ENCODE data around the gene CDKAL1.
A peak's percentile ranks its signal among the peaks of the same experiment; 100 is the strongest.

Gene CDKAL1

GRCh38 chr6:20976391-20976918, 442.2 kb downstream of the CDKAL1 start (continued):
- no peak for TF ChIP-seq POU6F1 (CRISPR knock-in tag; IDR thresholded peaks at IDR 0.05; ENCODE audit: borderline replicate concordance, low read depth)

- peak; percentile 73 for ATAC-seq
- TF ChIP-seq ESRRG (CRISPR knock-in tag; IDR thresholded peaks at IDR 0.05) (no peak), BACH2 (CRISPR knock-in tag; IDR thresholded peaks at IDR 0.05; ENCODE audit: borderline replicate concordance) (no peak)
Observed at GRCh38 chr6:20978151-20978614, 443.9 kb downstream of the CDKAL1 start.

- no peak for ATAC-seq
- TF ChIP-seq ESRRG (CRISPR knock-in tag; IDR thresholded peaks at IDR 0.05) (no peak), CSDC2 (CRISPR knock-in tag; IDR thresholded peaks at IDR 0.05) (no peak), ZFP30 (CRISPR knock-in tag; IDR thresholded peaks at IDR 0.05) (no peak), RARB (CRISPR knock-in tag; IDR thresholded peaks at IDR 0.05) (no peak), ZC3H10 (CRISPR knock-in tag; IDR thresholded peaks at IDR 0.05) (no peak), OSR1 (CRISPR knock-in tag; IDR thresholded peaks at IDR 0.05) (no peak), TOX (CRISPR knock-in tag; IDR thresholded peaks at IDR 0.05; ENCODE audit: borderline replicate concordance) (no peak), TCF4 (CRISPR knock-in tag; IDR thresholded peaks at IDR 0.05; ENCODE audit: borderline replicate concordance) (no peak)
Observed at GRCh38 chr6:20979076-20979475, 444.8 kb downstream of the CDKAL1 start.

GRCh38 chr6:20983961-20984360, 449.7 kb downstream of the CDKAL1 start:
- TF ChIP-seq ZFP30 (CRISPR knock-in tag; IDR thresholded peaks at IDR 0.05), result no peak
- no peak for TF ChIP-seq ISL1 (CRISPR knock-in tag; IDR thresholded peaks at IDR 0.05)
- TF ChIP-seq BACH2 (CRISPR knock-in tag; IDR thresholded peaks at IDR 0.05; ENCODE audit: borderline replicate concordance), result no peak
- TF ChIP-seq CREB5 (CRISPR knock-in tag; IDR thresholded peaks at IDR 0.05; ENCODE audit: low read depth), result no peak
- TF ChIP-seq CSDC2 (CRISPR knock-in tag; IDR thresholded peaks at IDR 0.05), result no peak
- TF ChIP-seq CSRNP3 (CRISPR knock-in tag; IDR thresholded peaks at IDR 0.05), result no peak
- TF ChIP-seq ZC3H10 (CRISPR knock-in tag; IDR thresholded peaks at IDR 0.05), result no peak
- no peak for TF ChIP-seq OSR1 (CRISPR knock-in tag; IDR thresholded peaks at IDR 0.05)
- TF ChIP-seq ZNF70 (CRISPR knock-in tag; IDR thresholded peaks at IDR 0.05), result no peak
- ATAC-seq, result no peak

- TF ChIP-seq ZNF8 (CRISPR knock-in tag; IDR thresholded peaks at IDR 0.05), result no peak
- TF ChIP-seq ARNTL (CRISPR knock-in tag; IDR thresholded peaks at IDR 0.05; ENCODE audit: borderline replicate concordance, low read depth), result no peak
- no peak for TF ChIP-seq ZFP3 (CRISPR knock-in tag; IDR thresholded peaks at IDR 0.05)
- no peak for TF ChIP-seq ZC3H10 (CRISPR knock-in tag; IDR thresholded peaks at IDR 0.05)
- no peak for TF ChIP-seq ESRRG (CRISPR knock-in tag; IDR thresholded peaks at IDR 0.05)
- no peak for ATAC-seq
Observed at GRCh38 chr6:20985821-20986220, 451.6 kb downstream of the CDKAL1 start.

GRCh38 chr6:20991910-20992309, 457.7 kb downstream of the CDKAL1 start:
- ATAC-seq, result no peak
- no peak for TF ChIP-seq ZNF70 (CRISPR knock-in tag; IDR thresholded peaks at IDR 0.05)
- TF ChIP-seq CSRNP3 (CRISPR knock-in tag; IDR thresholded peaks at IDR 0.05), result no peak
- no peak for TF ChIP-seq ZNF8 (CRISPR knock-in tag; IDR thresholded peaks at IDR 0.05)
- no peak for TF ChIP-seq ZFP30 (CRISPR knock-in tag; IDR thresholded peaks at IDR 0.05)
- no peak for TF ChIP-seq ARNTL (CRISPR knock-in tag; IDR thresholded peaks at IDR 0.05; ENCODE audit: borderline replicate concordance, low read depth)
- TF ChIP-seq TCF4 (CRISPR knock-in tag; IDR thresholded peaks at IDR 0.05; ENCODE audit: borderline replicate concordance), result no peak
- no peak for TF ChIP-seq PATZ1 (CRISPR knock-in tag; IDR thresholded peaks at IDR 0.05; ENCODE audit: borderline replicate concordance)
- TF ChIP-seq ZFP3 (CRISPR knock-in tag; IDR thresholded peaks at IDR 0.05), result no peak
- TF ChIP-seq ZC3H10 (CRISPR knock-in tag; IDR thresholded peaks at IDR 0.05), result no peak
- TF ChIP-seq BACH2 (CRISPR knock-in tag; IDR thresholded peaks at IDR 0.05; ENCODE audit: borderline replicate concordance), result no peak
- no peak for TF ChIP-seq ISL1 (CRISPR knock-in tag; IDR thresholded peaks at IDR 0.05)
- TF ChIP-seq TOX (CRISPR knock-in tag; IDR thresholded peaks at IDR 0.05; ENCODE audit: borderline replicate concordance), result no peak
- TF ChIP-seq PPARA (CRISPR knock-in tag; IDR thresholded peaks at IDR 0.05; ENCODE audit: borderline replicate concordance), result no peak
- TF ChIP-seq GLIS3 (CRISPR knock-in tag; IDR thresholded peaks at IDR 0.05), result no peak
- TF ChIP-seq OSR1 (CRISPR knock-in tag; IDR thresholded peaks at IDR 0.05), result no peak
- TF ChIP-seq POU6F1 (CRISPR knock-in tag; IDR thresholded peaks at IDR 0.05; ENCODE audit: borderline replicate concordance, low read depth), result no peak
- no peak for TF ChIP-seq CSDC2 (CRISPR knock-in tag; IDR thresholded peaks at IDR 0.05)

Data from SK-N-SH treated with all-trans-retinoic acid at 6 μM for 48 hours (cell line).